ENCODE measurements around the gene FBL. TPM values are rescaled to one million over a fixed set of nuclear protein-coding genes. Genes with fewer than 3 reads are reported as not detected.

FBL gene
- total RNA-seq, 1 experiment from 2014 or later = 437 TPM

DNA sequence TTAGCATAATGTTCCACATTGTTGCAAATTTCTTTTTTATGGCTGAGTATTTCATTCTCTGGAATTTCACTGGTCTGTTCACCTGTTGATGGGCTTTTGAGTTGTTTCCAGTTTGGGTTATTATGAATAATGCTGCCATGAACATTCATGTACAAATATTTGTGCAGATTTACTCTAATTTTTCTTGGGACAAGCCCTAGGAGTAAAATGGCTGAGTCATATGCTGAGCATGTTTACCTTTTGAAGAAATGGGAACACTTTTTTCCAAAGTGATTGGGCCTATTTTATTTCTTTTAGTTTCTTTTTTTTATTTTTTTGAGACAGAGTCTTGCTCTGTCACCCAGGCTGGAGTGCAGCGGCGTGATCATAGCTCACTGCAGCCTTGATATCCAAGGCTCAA, 4.7 kb upstream of the FBL start:
- 0 out of 2 replicates have a peak, but pooled peaks cover 3% of the 10 kb centered on the region for H3F3A ChIP-seq (ENCODE audit: insufficient read depth, low read depth)
- ChIA-PET CTCF (no interaction called here), POLR2A (ENCODE audit: unreplicated experiment) (no interaction called here)
- no peak for DNase-seq
- intact Hi-C loops (cut with micrococcal nuclease; ENCODE audit: unreplicated experiment) = no loop called here
- no peaks in the 10 kb centered on the region for H3K9me2 ChIP-seq (ENCODE audit: insufficient read depth)
- H3K36me3 ChIP-seq (ENCODE audit: low read depth) = no peaks in the 10 kb centered on the region
- H3K27me3 ChIP-seq (ENCODE audit: insufficient read depth, low read depth) = peaks cover 6% of the 10 kb centered on the region
- no TSS peak for BruUV-seq (replicated peaks)
- TF ChIP-seq, protein P1, sequence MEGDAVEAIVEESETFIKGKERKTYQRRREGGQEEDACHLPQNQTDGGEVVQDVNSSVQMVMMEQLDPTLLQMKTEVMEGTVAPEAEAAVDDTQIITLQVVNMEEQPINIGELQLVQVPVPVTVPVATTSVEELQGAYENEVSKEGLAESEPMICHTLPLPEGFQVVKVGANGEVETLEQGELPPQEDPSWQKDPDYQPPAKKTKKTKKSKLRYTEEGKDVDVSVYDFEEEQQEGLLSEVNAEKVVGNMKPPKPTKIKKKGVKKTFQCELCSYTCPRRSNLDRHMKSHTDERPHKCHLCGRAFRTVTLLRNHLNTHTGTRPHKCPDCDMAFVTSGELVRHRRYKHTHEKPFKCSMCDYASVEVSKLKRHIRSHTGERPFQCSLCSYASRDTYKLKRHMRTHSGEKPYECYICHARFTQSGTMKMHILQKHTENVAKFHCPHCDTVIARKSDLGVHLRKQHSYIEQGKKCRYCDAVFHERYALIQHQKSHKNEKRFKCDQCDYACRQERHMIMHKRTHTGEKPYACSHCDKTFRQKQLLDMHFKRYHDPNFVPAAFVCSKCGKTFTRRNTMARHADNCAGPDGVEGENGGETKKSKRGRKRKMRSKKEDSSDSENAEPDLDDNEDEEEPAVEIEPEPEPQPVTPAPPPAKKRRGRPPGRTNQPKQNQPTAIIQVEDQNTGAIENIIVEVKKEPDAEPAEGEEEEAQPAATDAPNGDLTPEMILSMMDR (conservative IDR thresholded peaks at IDR 0.05) = no peak
- no peak for TF ChIP-seq EZH2 (IDR thresholded peaks at IDR 0.05; ENCODE audit: low read depth)
- H3K79me2 ChIP-seq (ENCODE audit: low read depth) = peaks cover 2% of the 10 kb centered on the region
- H3K4me3 ChIP-seq = no peak overlapping the region
- no peaks in the 10 kb centered on the region for H4K20me1 ChIP-seq (ENCODE audit: insufficient read depth)
- H2AFZ ChIP-seq = no peak overlapping the region; the same call in 1 of the 2 replicates
- H3K27ac ChIP-seq = no peak overlapping the region
- H3K9me3 ChIP-seq (ENCODE audit: insufficient read depth, low read depth) = no peaks in the 10 kb centered on the region
- no peak overlapping the region for H3K4me2 ChIP-seq
- peaks cover 8% of the 10 kb centered on the region; the same call in 1 of the 2 replicates for H3K4me1 ChIP-seq (replicated peaks; ENCODE audit: insufficient read depth)

- CTCF ChIA-PET = no interaction called here
- no TSS peak for BruUV-seq (replicated peaks)
- Histone ChIP-seq H3K9me2 (ENCODE audit: insufficient read depth) (no peaks in the 10 kb centered on the region), H3K4me3 (no peak overlapping the region), H3F3A (ENCODE audit: insufficient read depth, low read depth) (0 out of 2 replicates have a peak, but pooled peaks cover 3% of the 10 kb centered on the region), H3K9me3 (ENCODE audit: insufficient read depth, low read depth) (no peaks in the 10 kb centered on the region), H2AFZ (no peak overlapping the region), H3K36me3 (ENCODE audit: low read depth) (no peaks in the 10 kb centered on the region), H4K20me1 (ENCODE audit: insufficient read depth) (peaks cover 20% of the 10 kb centered on the region), H3K4me2 (no peak overlapping the region), H3K27me3 (ENCODE audit: insufficient read depth, low read depth) (no peaks in the 10 kb centered on the region), H3K27ac (no peak overlapping the region), H3K79me2 (ENCODE audit: low read depth) (peaks cover 27% of the 10 kb centered on the region), H3K4me1 (replicated peaks; ENCODE audit: insufficient read depth) (peaks cover 23% of the 10 kb centered on the region)
- POLR2A ChIA-PET (ENCODE audit: unreplicated experiment) = no interaction called here
- no peak for DNase-seq
- intact Hi-C loops (cut with micrococcal nuclease; ENCODE audit: unreplicated experiment) = no loop called here
- no peak for TF ChIP-seq EZH2 (IDR thresholded peaks at IDR 0.05; ENCODE audit: low read depth)
- TF ChIP-seq, protein P1 (conservative IDR thresholded peaks at IDR 0.05) = no peak
Observed at GRCh38 chr19:39848392-39848791, 2.2 kb upstream of the FBL start.

DNA sequence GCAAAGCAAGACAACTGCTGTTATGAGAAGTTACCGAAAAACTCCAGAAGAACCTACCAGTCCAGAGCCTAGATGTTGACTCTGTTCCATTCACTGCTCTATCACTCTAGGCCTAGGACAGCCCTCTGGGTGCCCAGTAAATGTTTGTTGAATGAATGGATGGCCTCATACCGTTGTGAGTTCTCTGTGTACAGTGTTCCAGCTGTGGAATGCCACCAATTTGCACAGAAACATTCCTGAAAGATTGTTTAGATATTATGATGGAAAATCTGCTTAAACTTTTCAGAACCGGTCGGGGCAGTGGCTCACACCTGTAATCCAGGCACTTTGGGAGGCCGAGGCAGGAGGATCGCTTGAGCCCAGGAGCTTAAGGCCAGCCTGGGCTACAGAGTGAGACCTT, 1.3 kb upstream of the FBL start:
- Histone ChIP-seq H3K4me3 (no peak overlapping the region), H3K9me3 (ENCODE audit: insufficient read depth, low read depth) (no peaks in the 10 kb centered on the region), H2AFZ (no peak overlapping the region), H3K27me3 (ENCODE audit: insufficient read depth, low read depth) (no peaks in the 10 kb centered on the region), H3F3A (ENCODE audit: insufficient read depth, low read depth) (0 out of 2 replicates have a peak, but pooled peaks cover 3% of the 10 kb centered on the region), H3K36me3 (ENCODE audit: low read depth) (no peaks in the 10 kb centered on the region; the same call in 1 of the 2 replicates), H3K27ac (no peak overlapping the region), H3K79me2 (ENCODE audit: low read depth) (peaks cover 36% of the 10 kb centered on the region), H3K9me2 (ENCODE audit: insufficient read depth) (no peaks in the 10 kb centered on the region), H4K20me1 (ENCODE audit: insufficient read depth) (peaks cover 29% of the 10 kb centered on the region), H3K4me2 (no peak overlapping the region), H3K4me1 (replicated peaks; ENCODE audit: insufficient read depth) (peaks cover 23% of the 10 kb centered on the region)
- no peak for TF ChIP-seq EZH2 (IDR thresholded peaks at IDR 0.05; ENCODE audit: low read depth)
- TF ChIP-seq, protein P1 (conservative IDR thresholded peaks at IDR 0.05) = no peak
- DNase-seq = no peak
- intact Hi-C loops (cut with micrococcal nuclease; ENCODE audit: unreplicated experiment) = no loop called here
- BruUV-seq (replicated peaks) = no TSS peak
- POLR2A ChIA-PET (ENCODE audit: unreplicated experiment) = interaction anchor here (1.3 kb wide), 1 partner anchor 123 kb away, joined by 6 read pairs; the partner anchor contains the start of gene PSMC4
- CTCF ChIA-PET = interaction anchor here (1.7 kb wide), 1 partner anchor 123 kb away, joined by 5 read pairs; no protein-coding TSS in a partner anchor

Data from PC-9 (cell line).